Activated T-helper 17 cell treated with anti-CD3 and anti-CD28 coated beads, Interleukin-2, amount 50 U/mL, for 72 hours (primary cell): ENCODE data around the gene YDJC. TPM values are rescaled to one million over a fixed set of nuclear protein-coding genes. Genes with fewer than 3 reads are reported as not detected.
"Not testable (repeated sequence)": the region's sequence is repeated elsewhere in the genome, so short reads cannot be mapped to it uniquely, and the experiment has no call there.

ENCODE experiments used
- ATAC-seq: fragments of 150-1000 bp; cut with Tn5 transposase; replicated peaks from 2 replicates; pipeline ENCODE4 v1.10.0; 2021; ENCODE audit warnings: mild to moderate bottlenecking, moderate library complexity
- H3K27ac Mint-ChIP-seq: one replicate; pipeline ENCODE4 v1.8.0; 2022; ENCODE audit warnings: mixed read lengths
- H3K27me3 Mint-ChIP-seq: one replicate; pipeline ENCODE4 v1.8.0; 2022; ENCODE audit warnings: mixed read lengths
- H3K36me3 Mint-ChIP-seq: one replicate; pipeline ENCODE4 v1.8.0; 2022; ENCODE audit warnings: low read depth, mild to moderate bottlenecking, mixed read lengths
- H3K4me1 Mint-ChIP-seq: one replicate; pipeline ENCODE4 v1.8.0; 2022; ENCODE audit warnings: mixed read lengths
- H3K4me3 Mint-ChIP-seq: one replicate; pipeline ENCODE4 v1.8.0; 2022; ENCODE audit warnings: mild to moderate bottlenecking, mixed read lengths
- H3K9me3 Mint-ChIP-seq: one replicate; pipeline ENCODE4 v1.8.0; 2022; ENCODE audit warnings: mixed read lengths
- total RNA-seq, 2 donors: library from RNA; stranded (reverse); gene quantifications; one replicate each; pipeline ENCODE4 v1.2.3, GENCODE V29; 2022

Gene YDJC
- total RNA-seq, 2 donors from 2014 or later, result 28.9 to 56.6 TPM

- Mint-ChIP-seq H3K4me3 (no peak overlapping the region), H3K9me3 (no peaks in the 10 kb centered on the region), H3K27ac (peak overlapping the region; percentile 25), H3K27me3 (no peaks in the 10 kb centered on the region), H3K36me3 (peaks cover 91% of the 10 kb centered on the region), H3K4me1 (peaks cover 20% of the 10 kb centered on the region)
- ATAC-seq, result no peak
Observed at GRCh38 chr22:21613553-21614233, 16.1 kb downstream of the YDJC start.

GRCh38 chr22:21612858-21613257 lies 17.0 kb downstream of the YDJC start:
- H3K4me1 Mint-ChIP-seq, result peaks cover 21% of the 10 kb centered on the region

GRCh38 chr22:21611210-21611977 lies 18.4 kb downstream of the YDJC start:
- no peak for ATAC-seq
- no peaks in the 10 kb centered on the region for H3K27me3 Mint-ChIP-seq
- no peaks in the 10 kb centered on the region for H3K9me3 Mint-ChIP-seq
- peaks cover 86% of the 10 kb centered on the region for H3K36me3 Mint-ChIP-seq
- H3K27ac Mint-ChIP-seq, result peak overlapping the region; percentile 16
- H3K4me3 Mint-ChIP-seq, result no peak overlapping the region
- peaks cover 30% of the 10 kb centered on the region for H3K4me1 Mint-ChIP-seq

More at GRCh38 chr22:21612858-21613257, 17.0 kb downstream of the YDJC start:
- Mint-ChIP-seq H3K27ac (no peak overlapping the region), H3K9me3 (no peaks in the 10 kb centered on the region), H3K27me3 (no peaks in the 10 kb centered on the region), H3K4me3 (no peak overlapping the region), H3K36me3 (peaks cover 94% of the 10 kb centered on the region)
- ATAC-seq, result no peak

- not testable (repeated sequence) for H3K9me3 Mint-ChIP-seq, ATAC-seq, H3K27me3 Mint-ChIP-seq, H3K4me3 Mint-ChIP-seq
- Mint-ChIP-seq H3K4me1 (peaks cover 25% of the 10 kb centered on the region), H3K27ac (peak overlapping the region; percentile 16), H3K36me3 (peaks cover 69% of the 10 kb centered on the region)
Observed at GRCh38 chr22:21609556-21610157, 20.2 kb downstream of the YDJC start.

- peaks cover 50% of the 10 kb centered on the region for H3K36me3 Mint-ChIP-seq
- no peaks in the 10 kb centered on the region for H3K9me3 Mint-ChIP-seq
- peaks cover 22% of the 10 kb centered on the region for H3K4me1 Mint-ChIP-seq
- no peak overlapping the region for H3K27ac Mint-ChIP-seq
- H3K27me3 Mint-ChIP-seq, result no peaks in the 10 kb centered on the region
- H3K4me3 Mint-ChIP-seq, result no peak overlapping the region
- ATAC-seq, result peak; percentile 80
Observed at GRCh38 chr22:21606775-21607174, 23.0 kb downstream of the YDJC start.

- Mint-ChIP-seq H3K4me3 (no peak overlapping the region), H3K27ac (peak overlapping the region; percentile 22), H3K27me3 (no peaks in the 10 kb centered on the region), H3K36me3 (peaks cover 42% of the 10 kb centered on the region), H3K4me1 (peaks cover 22% of the 10 kb centered on the region), H3K9me3 (no peaks in the 10 kb centered on the region)
- no peak for ATAC-seq
Observed at GRCh38 chr22:21605887-21606564, 23.8 kb downstream of the YDJC start.

GRCh38 chr22:21603973-21604372 lies 25.8 kb downstream of the YDJC start:
- Mint-ChIP-seq H3K4me3 (no peak overlapping the region), H3K27me3 (no peaks in the 10 kb centered on the region), H3K4me1 (peaks cover 28% of the 10 kb centered on the region), H3K36me3 (peaks cover 39% of the 10 kb centered on the region), H3K9me3 (no peaks in the 10 kb centered on the region), H3K27ac (no peak overlapping the region)
- no peak for ATAC-seq

GRCh38 chr22:21602579-21602978 lies 27.2 kb downstream of the YDJC start:
- Mint-ChIP-seq H3K36me3 (peaks cover 43% of the 10 kb centered on the region), H3K27ac (peak overlapping the region; percentile 69), H3K4me3 (no peak overlapping the region), H3K4me1 (peaks cover 31% of the 10 kb centered on the region), H3K27me3 (no peaks in the 10 kb centered on the region), H3K9me3 (no peaks in the 10 kb centered on the region)
- no peak for ATAC-seq

- no peak overlapping the region for H3K4me3 Mint-ChIP-seq
- peaks cover 34% of the 10 kb centered on the region for H3K4me1 Mint-ChIP-seq
- no peaks in the 10 kb centered on the region for H3K9me3 Mint-ChIP-seq
- no peak for ATAC-seq
- H3K27ac Mint-ChIP-seq, result peak overlapping the region; percentile 60
- peaks cover 72% of the 10 kb centered on the region for H3K36me3 Mint-ChIP-seq
- no peaks in the 10 kb centered on the region for H3K27me3 Mint-ChIP-seq
Observed at GRCh38 chr22:21599053-21599893, 30.5 kb downstream of the YDJC start.

GRCh38 chr22:21598302-21598701 lies 31.5 kb downstream of the YDJC start:
- ATAC-seq, result no peak
- Mint-ChIP-seq H3K9me3 (no peaks in the 10 kb centered on the region), H3K4me3 (no peak overlapping the region), H3K27me3 (no peaks in the 10 kb centered on the region), H3K36me3 (peaks cover 82% of the 10 kb centered on the region), H3K27ac (no peak overlapping the region), H3K4me1 (peaks cover 42% of the 10 kb centered on the region)

GRCh38 chr22:21596356-21597135 lies 33.3 kb downstream of the YDJC start:
- peaks cover 39% of the 10 kb centered on the region for H3K4me1 Mint-ChIP-seq
- not testable (repeated sequence) for H3K4me3 Mint-ChIP-seq, H3K9me3 Mint-ChIP-seq, ATAC-seq, H3K27me3 Mint-ChIP-seq, H3K27ac Mint-ChIP-seq
- H3K36me3 Mint-ChIP-seq, result peaks cover 83% of the 10 kb centered on the region

GRCh38 chr22:21594865-21595452 lies 34.9 kb downstream of the YDJC start:
- no peak for ATAC-seq
- Mint-ChIP-seq H3K4me1 (peaks cover 49% of the 10 kb centered on the region), H3K4me3 (no peak overlapping the region), H3K27ac (no peak overlapping the region), H3K36me3 (peaks cover 84% of the 10 kb centered on the region), H3K9me3 (no peaks in the 10 kb centered on the region), H3K27me3 (no peaks in the 10 kb centered on the region)
